Measurements from ENCODE around the gene TP53AIP1.

Gene TP53AIP1

DNA sequence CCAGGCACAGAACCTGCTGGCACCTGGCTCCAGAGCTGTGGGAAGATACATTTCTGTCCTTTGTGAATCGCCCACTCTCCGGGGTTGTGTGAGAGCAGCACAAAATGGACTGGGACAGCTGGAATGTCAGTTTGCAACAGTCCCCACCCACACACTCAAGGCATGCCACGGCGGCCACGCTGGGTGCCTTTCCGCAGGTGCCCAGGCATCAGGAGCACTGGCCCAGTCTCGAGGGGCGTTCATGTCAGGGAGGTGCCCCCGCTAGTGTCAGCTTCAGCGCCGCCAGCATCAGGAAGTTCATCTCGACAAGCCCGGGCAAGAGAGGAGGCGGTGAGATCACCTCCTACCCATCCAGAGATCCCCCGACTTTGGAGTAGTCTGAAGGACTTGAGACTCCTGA is 2.1 kb downstream of the TP53AIP1 start:
- no peak overlapping the region for H3K4me3 ChIP-seq (ENCODE audit: low read depth, low read length)
- DNase-seq (ENCODE audit: low read depth), result no peak
- TF ChIP-seq, protein P1, sequence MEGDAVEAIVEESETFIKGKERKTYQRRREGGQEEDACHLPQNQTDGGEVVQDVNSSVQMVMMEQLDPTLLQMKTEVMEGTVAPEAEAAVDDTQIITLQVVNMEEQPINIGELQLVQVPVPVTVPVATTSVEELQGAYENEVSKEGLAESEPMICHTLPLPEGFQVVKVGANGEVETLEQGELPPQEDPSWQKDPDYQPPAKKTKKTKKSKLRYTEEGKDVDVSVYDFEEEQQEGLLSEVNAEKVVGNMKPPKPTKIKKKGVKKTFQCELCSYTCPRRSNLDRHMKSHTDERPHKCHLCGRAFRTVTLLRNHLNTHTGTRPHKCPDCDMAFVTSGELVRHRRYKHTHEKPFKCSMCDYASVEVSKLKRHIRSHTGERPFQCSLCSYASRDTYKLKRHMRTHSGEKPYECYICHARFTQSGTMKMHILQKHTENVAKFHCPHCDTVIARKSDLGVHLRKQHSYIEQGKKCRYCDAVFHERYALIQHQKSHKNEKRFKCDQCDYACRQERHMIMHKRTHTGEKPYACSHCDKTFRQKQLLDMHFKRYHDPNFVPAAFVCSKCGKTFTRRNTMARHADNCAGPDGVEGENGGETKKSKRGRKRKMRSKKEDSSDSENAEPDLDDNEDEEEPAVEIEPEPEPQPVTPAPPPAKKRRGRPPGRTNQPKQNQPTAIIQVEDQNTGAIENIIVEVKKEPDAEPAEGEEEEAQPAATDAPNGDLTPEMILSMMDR (IDR thresholded peaks at IDR 0.05; ENCODE audit: low read depth, low read length, missing control alignments), result no peak

DNA sequence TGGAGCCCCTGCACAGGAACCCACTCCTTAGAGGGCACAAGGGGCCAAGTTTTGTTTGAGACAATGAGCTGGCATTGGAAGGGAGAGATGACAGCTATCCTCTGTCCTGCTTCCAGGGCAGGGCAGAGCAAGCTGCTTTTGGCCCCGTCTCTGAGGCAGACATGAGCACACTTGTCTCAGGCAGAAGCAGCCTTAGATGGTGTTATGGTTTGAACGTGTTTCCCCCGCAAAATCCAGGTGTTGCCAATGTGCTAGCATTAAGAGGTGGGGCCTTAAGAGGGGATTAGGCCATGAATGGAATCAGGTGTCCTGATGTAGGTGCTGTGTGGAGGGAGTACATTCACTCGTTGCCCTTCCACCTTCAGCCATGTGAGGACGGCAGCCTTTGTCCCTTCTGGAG is 2.5 kb downstream of the TP53AIP1 start:
- TF ChIP-seq, protein P1 (IDR thresholded peaks at IDR 0.05; ENCODE audit: low read depth, low read length, missing control alignments), result no peak
- no peak overlapping the region for H3K4me3 ChIP-seq (ENCODE audit: low read depth, low read length)
- no peak for DNase-seq (ENCODE audit: low read depth)

GRCh38 chr11:128939591-128939990 is 3.1 kb downstream of the TP53AIP1 start:
- TF ChIP-seq, protein P1 (IDR thresholded peaks at IDR 0.05; ENCODE audit: low read depth, low read length, missing control alignments), result no peak
- no peak overlapping the region for H3K4me3 ChIP-seq (ENCODE audit: low read depth, low read length)
- DNase-seq (ENCODE audit: low read depth), result no peak

- H3K4me3 ChIP-seq (ENCODE audit: low read depth, low read length), result no peak overlapping the region
- TF ChIP-seq, protein P1 (IDR thresholded peaks at IDR 0.05; ENCODE audit: low read depth, low read length, missing control alignments), result no peak
- no peak for DNase-seq (ENCODE audit: low read depth)
Observed at GRCh38 chr11:128938156-128938885, 4.3 kb downstream of the TP53AIP1 start.

DNA sequence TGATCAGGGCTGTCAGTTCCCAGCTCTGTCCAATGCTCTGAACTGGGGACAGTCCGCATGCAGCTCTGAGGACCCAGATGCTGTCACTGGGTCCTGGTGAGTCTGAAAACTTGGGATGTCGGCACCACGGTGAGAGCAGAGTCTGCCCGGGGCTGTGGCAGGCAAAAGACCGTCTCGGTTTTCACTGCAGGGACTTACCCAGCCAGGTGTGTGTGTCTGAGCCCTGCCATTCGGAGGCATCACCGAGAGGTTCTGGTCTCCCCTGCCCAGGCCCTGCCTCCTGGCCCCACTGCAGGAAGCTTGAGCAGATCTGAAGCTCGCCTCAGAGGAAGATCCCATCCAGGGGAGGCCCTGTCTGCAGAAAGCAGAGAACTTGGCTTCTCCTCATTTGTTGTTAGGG is 5.2 kb downstream of the TP53AIP1 start:
- DNase-seq (ENCODE audit: low read depth), result no peak
- TF ChIP-seq, protein P1 (IDR thresholded peaks at IDR 0.05; ENCODE audit: low read depth, low read length, missing control alignments), result no peak
- no peak overlapping the region for H3K4me3 ChIP-seq (ENCODE audit: low read depth, low read length)

- DNase-seq (ENCODE audit: low read depth), result no peak
- TF ChIP-seq, protein P1 (IDR thresholded peaks at IDR 0.05; ENCODE audit: low read depth, low read length, missing control alignments), result no peak
Observed at GRCh38 chr11:128936606-128937251, 5.9 kb downstream of the TP53AIP1 start.

More at GRCh38 chr11:128936606-128937251, 5.9 kb downstream of the TP53AIP1 start:
- H3K4me3 ChIP-seq (ENCODE audit: low read depth, low read length), result no peak overlapping the region
